ENCODE data around the gene SDHAF3.
"Not testable (repeated sequence)": the region's sequence is repeated elsewhere in the genome, so short reads cannot be mapped to it uniquely, and the experiment has no call there.

Gene SDHAF3

DNA sequence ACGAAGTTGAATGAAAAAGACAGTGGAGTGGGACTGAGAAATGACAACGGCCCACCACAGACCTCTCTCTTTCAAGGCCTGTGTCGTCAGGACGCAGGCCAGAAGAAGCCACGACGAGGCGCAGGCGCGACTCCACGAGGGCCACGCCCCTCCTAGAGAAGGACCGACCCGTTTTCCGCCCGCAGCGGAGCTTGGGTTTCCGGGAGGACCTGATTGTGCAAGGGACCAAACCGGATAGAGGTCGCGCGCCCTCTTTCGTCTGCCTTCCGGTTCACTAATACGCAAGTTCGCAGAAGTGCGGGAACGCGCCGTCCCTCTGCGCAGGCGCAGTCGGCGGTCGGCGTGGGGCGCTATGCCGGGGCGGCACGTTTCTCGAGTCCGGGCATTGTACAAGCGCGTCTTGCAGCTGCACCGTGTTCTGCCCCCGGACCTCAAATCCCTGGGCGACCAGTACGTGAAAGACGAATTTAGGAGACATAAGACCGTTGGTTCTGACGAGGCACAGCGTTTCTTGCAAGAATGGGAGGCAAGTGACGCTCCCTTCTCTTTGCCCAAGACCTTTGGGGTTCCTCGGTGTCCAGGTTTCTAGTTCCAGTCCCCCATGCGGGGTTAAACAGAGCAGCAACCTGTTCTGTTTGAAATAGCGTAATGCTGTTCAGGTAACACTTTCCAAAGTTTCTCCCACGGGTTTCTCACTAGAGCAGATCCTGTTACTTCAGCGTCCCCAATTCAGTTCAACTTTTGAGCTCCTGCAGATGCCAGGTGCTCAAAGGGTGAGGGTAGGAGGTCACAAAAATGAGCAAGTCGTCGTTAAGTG, at the start of gene SDHAF3:
Gene SDHAF3, plus strand, starts transcription at position 327 of the 817 bp plus-strand sequence. Its CDS starts 26 bp downstream, at position 353.
- peak; percentile 99 for DNase-seq

DNA sequence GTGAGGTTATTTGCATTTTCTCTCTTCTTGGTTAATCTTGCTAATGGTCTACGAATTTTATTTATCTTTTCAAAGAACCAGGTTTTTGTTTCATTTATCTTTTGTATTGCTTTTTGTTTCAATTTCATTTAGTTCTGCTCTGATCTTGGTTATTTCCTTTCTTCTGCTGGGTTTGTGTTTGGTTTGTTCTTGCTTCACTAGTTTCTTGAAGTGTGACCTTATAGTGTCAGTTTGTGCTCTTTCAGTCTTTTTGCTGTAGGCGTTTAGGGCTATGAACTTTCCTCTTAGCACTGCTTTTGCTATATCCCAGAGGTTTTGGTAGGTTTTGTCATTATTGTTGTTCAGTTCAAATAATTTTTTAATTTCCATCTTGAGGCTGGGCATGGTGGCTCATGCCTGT, 45.5 kb upstream of the SDHAF3 start:
- DNase-seq, result not testable (repeated sequence)

GRCh38 chr7:97075928-97076327, 41.6 kb upstream of the SDHAF3 start:
- no peak for DNase-seq

DNA sequence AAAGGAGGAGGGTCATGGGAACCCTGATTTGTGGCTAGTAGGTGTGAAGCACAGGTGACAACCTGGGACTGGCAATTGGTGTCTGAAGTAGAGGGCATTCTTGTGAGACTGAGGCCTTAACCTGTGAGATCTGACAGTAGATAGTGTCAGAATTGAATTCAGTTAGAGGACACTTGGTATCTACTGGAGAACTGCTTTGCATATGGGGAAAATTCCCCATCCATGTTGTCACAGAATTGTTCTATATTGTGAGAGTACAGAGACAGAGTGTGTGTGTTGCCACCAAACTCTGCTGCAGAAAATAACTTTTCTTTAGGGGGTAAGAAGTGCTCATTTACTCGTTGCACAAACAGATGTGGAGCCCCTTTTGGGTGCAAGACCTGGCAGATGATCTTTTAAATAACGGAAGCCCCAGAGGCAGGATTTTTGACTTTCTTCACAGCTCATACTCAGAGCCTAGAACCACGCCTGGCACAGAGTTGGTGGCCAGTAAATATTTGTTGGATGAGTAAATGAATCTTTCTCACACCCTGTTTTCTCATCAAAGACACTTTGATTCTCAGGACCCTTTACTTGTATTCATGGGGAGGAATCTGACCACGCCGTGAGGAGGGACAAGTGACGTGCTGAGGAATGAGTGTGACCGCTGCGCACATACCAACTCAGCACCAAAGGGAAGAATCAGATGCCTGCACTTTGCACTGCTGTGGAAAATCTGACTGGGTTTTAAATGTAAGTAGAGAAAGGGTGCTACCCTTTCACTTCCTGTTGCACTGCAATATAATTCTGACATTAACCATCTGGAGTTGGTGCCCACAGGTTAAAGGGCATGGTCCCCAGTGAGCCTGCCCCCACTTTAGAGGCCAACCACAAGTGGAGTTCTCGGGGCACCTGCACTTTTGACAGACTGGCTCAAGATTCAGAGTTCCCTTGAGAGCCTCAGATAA, 39.2 kb upstream of the SDHAF3 start:
- DNase-seq, result no peak

- DNase-seq, result no peak
These were observed 38.2 kb upstream of the SDHAF3 start for GRCh38 chr7:97079300-97079699.

DNA sequence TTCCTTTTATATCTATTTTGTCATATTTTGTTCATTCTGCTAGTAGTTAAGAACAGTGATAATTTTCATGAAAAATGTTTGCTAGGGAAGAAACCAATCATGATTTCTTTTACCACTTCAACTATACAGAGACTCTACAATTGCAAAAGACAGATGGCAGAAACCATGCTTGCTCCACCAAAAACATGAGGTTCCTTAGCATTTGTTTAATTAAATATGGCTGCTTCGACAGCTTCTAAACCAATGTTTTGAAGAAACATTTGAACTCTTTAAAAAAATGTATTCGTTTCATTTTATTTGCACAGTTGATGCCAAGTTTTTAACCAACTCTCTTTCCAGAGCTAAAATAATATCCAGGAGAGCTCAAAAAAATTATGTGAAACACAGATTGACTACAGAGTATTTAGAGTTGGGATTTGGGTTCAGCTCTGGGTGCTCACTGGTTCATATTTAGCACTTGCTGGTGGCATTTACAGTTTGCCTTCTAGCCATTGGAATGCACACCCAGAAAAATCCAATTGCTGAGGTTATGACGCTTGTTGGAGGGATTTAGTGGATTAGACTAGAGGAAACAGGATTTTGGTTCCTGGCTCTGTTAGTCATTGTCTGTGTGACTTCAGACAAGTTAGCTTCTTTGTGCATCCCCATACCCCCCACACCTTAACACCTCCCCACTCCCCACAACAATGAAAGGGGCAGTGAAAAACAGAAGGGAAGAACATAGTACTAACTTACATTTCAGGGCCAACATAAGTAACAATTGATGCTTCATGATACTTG, 35.8 kb upstream of the SDHAF3 start:
- no peak for DNase-seq

DNA sequence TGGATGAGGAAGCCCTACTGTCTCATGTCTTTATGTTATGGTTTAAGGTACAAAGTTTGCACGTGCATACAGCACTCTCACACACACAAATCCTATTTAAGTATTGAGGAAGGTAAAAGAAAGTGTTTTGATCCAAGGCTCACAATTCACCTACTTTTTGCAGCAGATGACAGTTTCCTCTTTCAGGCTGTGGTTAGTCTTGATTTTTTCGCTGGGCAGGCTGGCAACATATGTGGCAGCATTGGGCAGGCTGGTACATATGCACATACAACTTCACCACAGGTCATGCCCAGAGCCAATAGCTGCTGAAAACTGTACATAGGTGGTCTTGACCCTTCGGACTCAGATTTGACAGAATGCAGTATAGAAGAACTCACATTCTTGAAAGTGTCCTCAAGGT, 29.1 kb upstream of the SDHAF3 start:
- no peak for DNase-seq

- DNase-seq, result peak; percentile 86
These were observed 27.7 kb upstream of the SDHAF3 start for GRCh38 chr7:97089771-97090170.

DNA sequence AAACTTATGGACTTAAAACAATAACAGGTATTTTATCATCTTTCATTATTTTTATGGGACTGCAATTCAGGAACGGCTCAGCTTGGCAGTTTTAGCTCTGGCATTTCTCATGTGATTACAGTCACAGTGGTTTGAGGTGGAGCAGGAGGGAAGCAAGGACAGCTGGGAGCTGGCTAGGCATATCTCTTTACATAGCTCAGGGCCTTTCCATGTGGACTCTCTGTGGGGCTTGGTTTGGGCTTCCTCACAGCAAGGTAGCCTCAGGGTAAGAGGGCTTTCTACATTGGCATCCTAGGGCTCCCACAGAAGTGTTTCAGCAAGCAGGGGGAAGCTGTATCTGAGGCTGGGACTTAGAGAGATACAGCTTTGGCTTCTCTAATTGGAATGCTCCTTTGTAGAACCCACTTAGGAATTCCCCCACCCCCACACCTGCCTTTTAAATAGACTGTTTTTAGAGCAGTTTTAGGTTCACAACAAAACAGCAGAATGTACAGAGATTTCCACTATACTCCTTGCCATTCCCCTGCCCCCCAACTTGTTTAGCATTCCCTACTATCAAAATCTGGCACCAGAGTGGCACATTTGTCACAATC, 26.6 kb upstream of the SDHAF3 start:
- peak; percentile 60 for DNase-seq

DNA sequence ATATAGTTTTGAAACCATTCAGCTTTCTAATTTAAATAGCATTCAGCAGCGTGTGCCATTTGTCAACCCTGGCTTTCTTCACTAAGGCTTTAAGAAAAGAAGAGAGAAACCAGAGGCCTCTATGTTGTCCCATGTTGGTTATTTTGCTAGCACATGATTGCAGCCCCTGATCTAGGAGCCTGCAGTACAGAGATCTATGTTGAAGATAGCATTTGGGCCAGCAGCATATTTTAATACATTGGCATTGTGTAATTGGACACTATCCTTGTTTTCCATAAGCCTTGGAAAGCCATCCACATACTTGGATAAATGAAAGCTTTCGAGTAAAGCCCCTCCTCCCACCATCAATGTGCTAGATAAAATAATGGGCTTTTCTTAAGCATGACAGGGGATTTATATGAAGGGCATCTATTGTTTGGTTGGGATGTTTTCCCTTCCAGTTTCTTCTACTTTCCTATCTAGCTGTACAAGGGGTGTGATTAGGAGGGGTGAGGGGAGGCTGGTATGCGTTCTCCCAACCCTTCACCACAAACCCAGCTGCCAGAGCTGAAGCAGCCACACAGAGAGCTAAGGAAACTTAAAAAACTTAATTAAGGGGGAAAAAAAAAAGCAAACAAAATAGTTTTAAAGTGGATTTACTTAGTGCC, 23.1 kb upstream of the SDHAF3 start:
- DNase-seq, result peak; percentile 82

DNA sequence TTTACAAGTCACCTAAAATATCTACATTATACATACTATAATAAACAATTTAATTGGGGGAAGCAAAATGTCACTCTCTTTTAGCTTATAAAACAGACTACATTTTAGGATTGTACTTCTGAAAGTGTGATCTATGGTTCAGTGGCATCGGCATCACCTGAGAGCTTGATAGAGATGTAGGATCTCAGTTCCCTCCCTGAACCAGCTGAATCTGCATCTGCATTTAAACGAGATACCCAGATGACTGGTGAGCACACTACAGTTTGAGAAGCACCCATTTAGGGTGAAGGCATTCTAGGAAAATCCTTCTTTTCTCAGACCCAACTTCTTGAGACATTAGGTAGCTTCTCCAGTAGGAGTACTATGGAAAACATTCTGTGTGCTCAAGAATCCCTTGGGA, 21.5 kb upstream of the SDHAF3 start:
- no peak for DNase-seq

- no peak for DNase-seq
These were observed 20.8 kb upstream of the SDHAF3 start for GRCh38 chr7:97096661-97097060.

GRCh38 chr7:97104719-97105238, 12.7 kb upstream of the SDHAF3 start:
- DNase-seq, result peak; percentile 86

GRCh38 chr7:97107192-97107800, 10.2 kb upstream of the SDHAF3 start:
- DNase-seq, result no peak

DNA sequence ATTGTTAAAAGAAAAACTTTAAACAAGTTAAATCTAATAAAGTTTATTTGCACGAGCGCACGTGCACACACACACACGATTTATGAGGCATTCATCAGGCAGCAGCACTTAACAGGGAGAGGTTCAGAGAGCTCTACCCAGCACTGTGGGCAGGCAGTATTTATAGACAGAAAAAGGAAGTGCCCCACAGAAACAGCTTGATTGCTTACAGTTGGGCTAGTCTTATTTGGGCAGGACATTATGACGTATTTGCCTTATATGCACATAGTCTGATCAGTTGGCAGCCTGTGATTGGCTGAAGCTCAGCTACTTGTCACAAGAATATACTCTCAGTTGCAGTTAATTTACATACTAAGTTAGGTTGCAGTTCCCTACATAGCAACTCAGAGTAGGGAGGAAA, 1.2 kb upstream of the SDHAF3 start:
- peak; percentile 32 for DNase-seq

GRCh38 chr7:97117035-97117371, 495 bp upstream of the SDHAF3 start:
- DNase-seq, result no peak

DNA sequence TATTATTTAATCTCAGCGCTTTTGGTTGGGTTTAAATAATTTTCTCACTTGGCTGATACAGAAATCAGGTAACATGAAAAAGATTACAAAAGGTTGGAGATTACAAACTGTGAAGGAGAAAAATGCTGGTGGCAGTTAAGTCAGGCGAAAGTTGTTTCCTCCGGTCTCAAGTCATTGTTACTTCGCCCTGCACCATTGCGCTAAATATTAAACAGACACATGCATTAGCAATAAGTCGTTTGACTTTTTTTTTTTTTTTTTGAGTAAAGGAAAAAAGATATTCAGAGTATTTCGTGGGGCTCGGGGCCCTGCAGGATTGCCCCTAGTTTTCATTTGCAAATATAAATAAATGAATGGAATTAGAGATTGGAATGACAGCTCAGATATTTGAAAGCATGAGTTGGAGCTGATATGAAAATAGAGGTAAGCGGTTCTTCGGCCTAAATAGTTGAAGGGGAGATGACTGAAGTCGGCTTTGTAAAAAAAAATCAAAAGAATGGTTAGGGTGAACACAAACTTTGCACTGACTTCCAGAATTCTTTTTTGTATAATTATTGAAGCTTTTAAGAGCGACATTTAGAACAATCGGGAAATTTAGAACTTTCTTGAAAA, 914 bp downstream of the SDHAF3 start:
- no peak for DNase-seq

DNA sequence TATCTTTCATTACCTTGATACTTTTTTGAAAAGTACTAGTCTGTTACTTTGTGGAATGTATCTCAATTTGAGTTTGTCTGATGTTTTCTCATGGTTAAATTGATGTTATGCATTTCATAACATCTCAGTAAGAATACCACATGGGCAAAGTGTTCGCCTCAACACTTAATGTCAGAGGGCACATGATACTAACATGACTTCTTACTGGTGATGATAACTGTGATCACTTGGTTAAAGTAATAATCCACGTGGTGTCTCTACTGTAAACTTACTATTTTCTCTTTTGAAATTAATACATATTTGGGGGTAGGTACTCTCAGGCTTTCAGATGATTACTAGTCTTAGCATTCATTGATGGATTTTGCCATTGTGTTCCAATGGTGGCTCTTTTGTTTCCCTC, 2.2 kb downstream of the SDHAF3 start:
- DNase-seq, result no peak

DNA sequence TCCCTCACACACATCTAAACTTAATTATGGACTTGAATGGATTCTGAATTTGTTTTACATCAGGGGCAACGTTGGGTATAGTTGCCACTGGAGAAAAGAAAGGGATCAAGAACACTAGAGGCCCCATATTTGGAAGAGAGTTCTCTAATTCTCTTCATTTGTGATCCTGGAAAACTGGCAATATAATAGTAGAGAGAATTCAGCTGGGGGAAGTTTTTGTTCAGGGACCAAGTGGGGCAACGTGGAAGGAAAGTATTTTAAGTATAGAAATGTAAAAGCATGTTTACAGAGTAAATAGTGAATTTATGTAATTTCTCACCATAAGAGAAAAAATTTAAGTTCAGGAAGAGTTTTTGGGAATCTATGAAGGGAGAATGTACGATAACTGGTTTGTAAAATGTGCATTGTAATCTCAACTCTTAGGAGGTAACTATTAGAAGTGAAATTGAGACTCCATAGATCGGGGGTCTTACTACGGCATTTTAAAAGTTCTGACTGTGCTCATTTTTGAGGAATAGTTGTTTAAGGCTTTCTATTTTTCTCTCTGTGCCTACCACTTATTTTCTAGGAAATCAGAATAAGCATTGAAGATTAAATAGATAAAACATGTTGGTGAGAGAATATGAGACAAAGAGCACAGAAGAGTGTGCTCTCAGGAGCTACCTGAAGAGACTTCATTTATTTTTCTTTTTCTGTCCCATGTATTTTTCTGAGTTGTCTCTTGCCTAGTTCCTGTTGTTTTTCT, 3.4 kb downstream of the SDHAF3 start:
- DNase-seq, result no peak

DNA sequence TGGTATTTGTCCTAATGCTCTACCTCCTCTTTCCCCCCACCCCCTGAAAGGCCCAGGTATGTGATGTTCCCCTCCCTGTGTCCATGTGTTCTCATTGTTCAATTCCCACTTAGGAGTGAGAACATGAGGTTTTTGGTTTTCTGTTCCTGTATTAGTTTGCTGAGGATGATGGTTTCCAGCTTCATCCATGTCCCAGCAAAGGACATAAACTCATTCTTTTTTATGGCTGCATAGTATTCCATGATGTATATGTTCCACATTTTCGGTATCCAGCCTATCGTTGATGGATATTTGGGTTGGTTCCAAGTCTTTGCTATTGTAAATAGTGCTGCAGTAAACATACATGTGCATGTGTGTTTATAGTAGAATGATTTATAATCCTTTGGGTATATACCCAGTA, 5.6 kb downstream of the SDHAF3 start:
- not testable (repeated sequence) for DNase-seq

Measured in NCI-H2227 treated with DMSO at 0.1 percent for 48 hours (cell line).